ENCODE measurements around the gene AVL9. TPM values are rescaled to one million over a fixed set of nuclear protein-coding genes. Genes with fewer than 3 reads are reported as not detected.

AVL9 gene
- total and polyA plus RNA-seq, 2 of the 13 experiments (the other 11 are each of a cell fraction or from before 2014, with no cell fraction given) = 29.9 to 48.0 TPM

DNA sequence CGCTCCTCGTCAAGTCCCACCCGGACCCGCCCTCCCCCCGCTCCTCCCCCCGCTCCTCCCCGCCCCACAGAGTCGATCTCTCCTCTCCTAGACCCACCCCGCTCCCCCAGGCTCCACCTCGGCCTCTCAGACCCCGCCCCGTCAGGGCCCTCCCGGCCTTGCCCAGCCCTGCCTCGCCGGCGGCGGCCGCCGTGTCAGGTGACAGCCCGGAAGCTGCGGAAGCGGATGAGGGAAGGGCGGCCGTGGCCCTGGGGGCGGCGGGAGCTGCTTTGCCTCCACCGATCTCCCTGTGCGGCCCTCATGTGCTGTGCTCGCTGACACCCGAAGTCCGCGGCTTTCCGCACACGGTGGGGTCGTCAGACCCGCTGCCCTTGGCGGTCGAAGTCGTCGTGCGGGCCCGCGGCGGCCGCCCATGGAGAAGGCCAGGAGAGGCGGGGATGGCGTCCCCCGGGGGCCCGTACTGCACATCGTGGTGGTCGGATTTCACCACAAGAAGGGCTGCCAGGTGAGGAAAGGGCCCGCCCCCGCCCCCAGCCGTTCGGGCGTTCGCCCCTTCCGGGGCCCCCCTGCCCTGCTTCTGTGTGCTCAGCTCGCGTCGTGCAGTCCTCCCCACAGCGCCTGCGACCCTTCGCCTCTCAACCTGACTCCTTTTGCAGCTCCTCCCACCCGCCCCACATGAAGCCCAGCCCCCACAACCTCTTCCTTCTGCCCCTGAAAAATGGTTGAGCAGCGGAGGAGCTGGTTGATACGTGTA, at the start of gene AVL9 (continued):
- TF ChIP-seq YY1 (IDR thresholded peaks at IDR 0.05; ENCODE audit: insufficient read depth, insufficient replicate concordance, low read depth, low read length) = peak; percentile 38
- TF ChIP-seq XBP1 (CRISPR knock-in tag; IDR thresholded peaks at IDR 0.05) = 0 out of 2 replicates have a peak, but pooled peaks have one; percentile 53
- TF ChIP-seq ZNF296 (CRISPR knock-in tag; conservative IDR thresholded peaks at IDR 0.05) = no peak
- TF ChIP-seq, protein P1, sequence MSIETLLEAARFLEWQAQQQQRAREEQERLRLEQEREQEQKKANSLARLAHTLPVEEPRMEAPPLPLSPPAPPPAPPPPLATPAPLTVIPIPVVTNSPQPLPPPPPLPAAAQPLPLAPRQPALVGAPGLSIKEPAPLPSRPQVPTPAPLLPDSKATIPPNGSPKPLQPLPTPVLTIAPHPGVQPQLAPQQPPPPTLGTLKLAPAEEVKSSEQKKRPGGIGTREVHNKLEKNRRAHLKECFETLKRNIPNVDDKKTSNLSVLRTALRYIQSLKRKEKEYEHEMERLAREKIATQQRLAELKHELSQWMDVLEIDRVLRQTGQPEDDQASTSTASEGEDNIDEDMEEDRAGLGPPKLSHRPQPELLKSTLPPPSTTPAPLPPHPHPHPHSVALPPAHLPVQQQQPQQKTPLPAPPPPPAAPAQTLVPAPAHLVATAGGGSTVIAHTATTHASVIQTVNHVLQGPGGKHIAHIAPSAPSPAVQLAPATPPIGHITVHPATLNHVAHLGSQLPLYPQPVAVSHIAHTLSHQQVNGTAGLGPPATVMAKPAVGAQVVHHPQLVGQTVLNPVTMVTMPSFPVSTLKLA (IDR thresholded peaks at IDR 0.05) = no peak
- no peak for TF ChIP-seq MAFF (IDR thresholded peaks at IDR 0.05; ENCODE audit: low read depth, low read length)
- TF ChIP-seq NCOA1 (CRISPR knock-in tag; IDR thresholded peaks at IDR 0.05) = no peak; the same call in 1 of the 2 replicates
- no peak for TF ChIP-seq SMYD3 (CRISPR knock-in tag; IDR thresholded peaks at IDR 0.05)
- no peak for TF ChIP-seq SMC3 (IDR thresholded peaks at IDR 0.05; ENCODE audit: low read length)
- TF ChIP-seq IKZF1 (IDR thresholded peaks at IDR 0.05) = no peak
- TF ChIP-seq LCORL (IDR thresholded peaks at IDR 0.05) = no peak
- TF ChIP-seq LCORL (CRISPR knock-in tag; IDR thresholded peaks at IDR 0.05) = peak; percentile 71
- no peak; the same call in 1 of the 2 replicates for TF ChIP-seq PHF21A (CRISPR knock-in tag; IDR thresholded peaks at IDR 0.05)
- TF ChIP-seq HNRNPL (IDR thresholded peaks at IDR 0.05; ENCODE audit: low read depth, low read length) = no peak
- TF ChIP-seq, protein P2, sequence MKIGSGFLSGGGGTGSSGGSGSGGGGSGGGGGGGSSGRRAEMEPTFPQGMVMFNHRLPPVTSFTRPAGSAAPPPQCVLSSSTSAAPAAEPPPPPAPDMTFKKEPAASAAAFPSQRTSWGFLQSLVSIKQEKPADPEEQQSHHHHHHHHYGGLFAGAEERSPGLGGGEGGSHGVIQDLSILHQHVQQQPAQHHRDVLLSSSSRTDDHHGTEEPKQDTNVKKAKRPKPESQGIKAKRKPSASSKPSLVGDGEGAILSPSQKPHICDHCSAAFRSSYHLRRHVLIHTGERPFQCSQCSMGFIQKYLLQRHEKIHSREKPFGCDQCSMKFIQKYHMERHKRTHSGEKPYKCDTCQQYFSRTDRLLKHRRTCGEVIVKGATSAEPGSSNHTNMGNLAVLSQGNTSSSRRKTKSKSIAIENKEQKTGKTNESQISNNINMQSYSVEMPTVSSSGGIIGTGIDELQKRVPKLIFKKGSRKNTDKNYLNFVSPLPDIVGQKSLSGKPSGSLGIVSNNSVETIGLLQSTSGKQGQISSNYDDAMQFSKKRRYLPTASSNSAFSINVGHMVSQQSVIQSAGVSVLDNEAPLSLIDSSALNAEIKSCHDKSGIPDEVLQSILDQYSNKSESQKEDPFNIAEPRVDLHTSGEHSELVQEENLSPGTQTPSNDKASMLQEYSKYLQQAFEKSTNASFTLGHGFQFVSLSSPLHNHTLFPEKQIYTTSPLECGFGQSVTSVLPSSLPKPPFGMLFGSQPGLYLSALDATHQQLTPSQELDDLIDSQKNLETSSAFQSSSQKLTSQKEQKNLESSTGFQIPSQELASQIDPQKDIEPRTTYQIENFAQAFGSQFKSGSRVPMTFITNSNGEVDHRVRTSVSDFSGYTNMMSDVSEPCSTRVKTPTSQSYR (CRISPR knock-in tag; IDR thresholded peaks at IDR 0.05; ENCODE audit: borderline replicate concordance) = peak; percentile 25; the same call in 1 of the 2 replicates
- TF ChIP-seq ZNF282 (IDR thresholded peaks at IDR 0.05; ENCODE audit: partially characterized antibody) = no peak
- no peak for TF ChIP-seq TCF12 (IDR thresholded peaks at IDR 0.05)
- TF ChIP-seq TCF12 (CRISPR knock-in tag; IDR thresholded peaks at IDR 0.05) = no peak
- TF ChIP-seq, protein P3, sequence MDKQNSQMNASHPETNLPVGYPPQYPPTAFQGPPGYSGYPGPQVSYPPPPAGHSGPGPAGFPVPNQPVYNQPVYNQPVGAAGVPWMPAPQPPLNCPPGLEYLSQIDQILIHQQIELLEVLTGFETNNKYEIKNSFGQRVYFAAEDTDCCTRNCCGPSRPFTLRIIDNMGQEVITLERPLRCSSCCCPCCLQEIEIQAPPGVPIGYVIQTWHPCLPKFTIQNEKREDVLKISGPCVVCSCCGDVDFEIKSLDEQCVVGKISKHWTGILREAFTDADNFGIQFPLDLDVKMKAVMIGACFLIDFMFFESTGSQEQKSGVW (CRISPR knock-in tag; IDR thresholded peaks at IDR 0.05; ENCODE audit: borderline replicate concordance) = no peak
- TF ChIP-seq, protein P4, sequence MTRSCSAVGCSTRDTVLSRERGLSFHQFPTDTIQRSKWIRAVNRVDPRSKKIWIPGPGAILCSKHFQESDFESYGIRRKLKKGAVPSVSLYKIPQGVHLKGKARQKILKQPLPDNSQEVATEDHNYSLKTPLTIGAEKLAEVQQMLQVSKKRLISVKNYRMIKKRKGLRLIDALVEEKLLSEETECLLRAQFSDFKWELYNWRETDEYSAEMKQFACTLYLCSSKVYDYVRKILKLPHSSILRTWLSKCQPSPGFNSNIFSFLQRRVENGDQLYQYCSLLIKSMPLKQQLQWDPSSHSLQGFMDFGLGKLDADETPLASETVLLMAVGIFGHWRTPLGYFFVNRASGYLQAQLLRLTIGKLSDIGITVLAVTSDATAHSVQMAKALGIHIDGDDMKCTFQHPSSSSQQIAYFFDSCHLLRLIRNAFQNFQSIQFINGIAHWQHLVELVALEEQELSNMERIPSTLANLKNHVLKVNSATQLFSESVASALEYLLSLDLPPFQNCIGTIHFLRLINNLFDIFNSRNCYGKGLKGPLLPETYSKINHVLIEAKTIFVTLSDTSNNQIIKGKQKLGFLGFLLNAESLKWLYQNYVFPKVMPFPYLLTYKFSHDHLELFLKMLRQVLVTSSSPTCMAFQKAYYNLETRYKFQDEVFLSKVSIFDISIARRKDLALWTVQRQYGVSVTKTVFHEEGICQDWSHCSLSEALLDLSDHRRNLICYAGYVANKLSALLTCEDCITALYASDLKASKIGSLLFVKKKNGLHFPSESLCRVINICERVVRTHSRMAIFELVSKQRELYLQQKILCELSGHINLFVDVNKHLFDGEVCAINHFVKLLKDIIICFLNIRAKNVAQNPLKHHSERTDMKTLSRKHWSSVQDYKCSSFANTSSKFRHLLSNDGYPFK (CRISPR knock-in tag; IDR thresholded peaks at IDR 0.05; ENCODE audit: borderline replicate concordance) = peak; percentile 92
- no peak for TF ChIP-seq PRMT3 (CRISPR knock-in tag; IDR thresholded peaks at IDR 0.05; ENCODE audit: borderline replicate concordance, low read depth)
- TF ChIP-seq SRSF4 (IDR thresholded peaks at IDR 0.05; ENCODE audit: low read depth, low read length, poor library complexity, severe bottlenecking) = no peak
- no peak for TF ChIP-seq ZNF451 (CRISPR knock-in tag; IDR thresholded peaks at IDR 0.05)

Measured in HepG2 (cell line).